ENCODE results near the gene TMEM18.

DNA sequence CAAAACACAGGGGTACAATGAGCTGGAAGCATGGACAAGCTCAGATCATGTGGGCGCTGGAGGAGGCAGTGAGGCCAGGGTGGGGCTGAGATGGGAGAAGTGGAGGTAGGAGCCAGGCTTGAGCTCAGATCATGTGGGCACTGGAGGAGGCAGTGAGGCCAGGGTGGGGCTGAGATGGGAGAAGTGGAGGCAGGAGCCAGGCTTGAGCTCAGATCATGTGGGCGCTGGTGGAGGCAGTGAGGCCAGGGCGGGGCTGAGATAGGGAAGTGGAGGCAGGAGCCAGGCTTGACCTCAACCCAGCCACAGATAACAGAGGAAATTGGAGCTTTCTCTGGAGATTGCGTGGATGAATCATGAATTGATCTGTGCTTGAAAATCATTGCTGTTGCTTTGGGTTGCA lies 48.3 kb upstream of the TMEM18 start:
- TF ChIP-seq, protein P1, sequence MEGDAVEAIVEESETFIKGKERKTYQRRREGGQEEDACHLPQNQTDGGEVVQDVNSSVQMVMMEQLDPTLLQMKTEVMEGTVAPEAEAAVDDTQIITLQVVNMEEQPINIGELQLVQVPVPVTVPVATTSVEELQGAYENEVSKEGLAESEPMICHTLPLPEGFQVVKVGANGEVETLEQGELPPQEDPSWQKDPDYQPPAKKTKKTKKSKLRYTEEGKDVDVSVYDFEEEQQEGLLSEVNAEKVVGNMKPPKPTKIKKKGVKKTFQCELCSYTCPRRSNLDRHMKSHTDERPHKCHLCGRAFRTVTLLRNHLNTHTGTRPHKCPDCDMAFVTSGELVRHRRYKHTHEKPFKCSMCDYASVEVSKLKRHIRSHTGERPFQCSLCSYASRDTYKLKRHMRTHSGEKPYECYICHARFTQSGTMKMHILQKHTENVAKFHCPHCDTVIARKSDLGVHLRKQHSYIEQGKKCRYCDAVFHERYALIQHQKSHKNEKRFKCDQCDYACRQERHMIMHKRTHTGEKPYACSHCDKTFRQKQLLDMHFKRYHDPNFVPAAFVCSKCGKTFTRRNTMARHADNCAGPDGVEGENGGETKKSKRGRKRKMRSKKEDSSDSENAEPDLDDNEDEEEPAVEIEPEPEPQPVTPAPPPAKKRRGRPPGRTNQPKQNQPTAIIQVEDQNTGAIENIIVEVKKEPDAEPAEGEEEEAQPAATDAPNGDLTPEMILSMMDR (IDR thresholded peaks at IDR 0.05): no peak
- TF ChIP-seq POLR2A (IDR thresholded peaks at IDR 0.05): no peak
- no peak for TF ChIP-seq POLR2AphosphoS5 (IDR thresholded peaks at IDR 0.05)
